ENCODE results near the gene ZMYM5. TPM values are rescaled to one million over a fixed set of nuclear protein-coding genes. Genes with fewer than 3 reads are reported as not detected.

The ZMYM5 gene
- total and polyA plus RNA-seq, 4 donors = 2.6 to 8.1 (median 5.9) TPM

- 81% methylated on average over 27 of the region's 27 CpGs for WGBS
- H3K9ac ChIP-seq (ENCODE audit: low read depth in 1 of 2, low read length in 2 of 2) = no peak overlapping the region
- no peaks in the 10 kb centered on the region for H3K4me1 ChIP-seq (ENCODE audit: control insufficient read depth in 4 of 4, insufficient read depth in 4 of 4, low read length in 3 of 4)
- no peaks in the 10 kb centered on the region for H3K27me3 ChIP-seq (ENCODE audit: control insufficient read depth in 4 of 4, insufficient read depth in 4 of 4, low read length in 3 of 4)
- H3K4me3 ChIP-seq (ENCODE audit: low read depth in 1 of 3, low read length in 3 of 3) = no peak overlapping the region
- no peaks in the 10 kb centered on the region for H3K9me3 ChIP-seq (ENCODE audit: control insufficient read depth in 4 of 4, low read length in 3 of 4)
- TF ChIP-seq, protein P1, sequence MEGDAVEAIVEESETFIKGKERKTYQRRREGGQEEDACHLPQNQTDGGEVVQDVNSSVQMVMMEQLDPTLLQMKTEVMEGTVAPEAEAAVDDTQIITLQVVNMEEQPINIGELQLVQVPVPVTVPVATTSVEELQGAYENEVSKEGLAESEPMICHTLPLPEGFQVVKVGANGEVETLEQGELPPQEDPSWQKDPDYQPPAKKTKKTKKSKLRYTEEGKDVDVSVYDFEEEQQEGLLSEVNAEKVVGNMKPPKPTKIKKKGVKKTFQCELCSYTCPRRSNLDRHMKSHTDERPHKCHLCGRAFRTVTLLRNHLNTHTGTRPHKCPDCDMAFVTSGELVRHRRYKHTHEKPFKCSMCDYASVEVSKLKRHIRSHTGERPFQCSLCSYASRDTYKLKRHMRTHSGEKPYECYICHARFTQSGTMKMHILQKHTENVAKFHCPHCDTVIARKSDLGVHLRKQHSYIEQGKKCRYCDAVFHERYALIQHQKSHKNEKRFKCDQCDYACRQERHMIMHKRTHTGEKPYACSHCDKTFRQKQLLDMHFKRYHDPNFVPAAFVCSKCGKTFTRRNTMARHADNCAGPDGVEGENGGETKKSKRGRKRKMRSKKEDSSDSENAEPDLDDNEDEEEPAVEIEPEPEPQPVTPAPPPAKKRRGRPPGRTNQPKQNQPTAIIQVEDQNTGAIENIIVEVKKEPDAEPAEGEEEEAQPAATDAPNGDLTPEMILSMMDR (IDR thresholded peaks at IDR 0.05; ENCODE audit: low read depth, low read length, missing input control) = peak; percentile 13
- peak in 1 of 2 donors; percentile 54 for TF ChIP-seq RAD21 (IDR thresholded peaks at IDR 0.05)
- no peak for TF ChIP-seq SP1 (IDR thresholded peaks at IDR 0.05)
- TF ChIP-seq NR2F2 (IDR thresholded peaks at IDR 0.05) = no peak
- H3K36me3 ChIP-seq (ENCODE audit: control insufficient read depth in 4 of 4, insufficient read depth in 3 of 4, low read depth in 1 of 4, low read length in 3 of 4) = peaks cover 0 to 15% (median 3%) of the 10 kb centered on the region in 4 donors
- no peak overlapping the region for H3K27ac ChIP-seq (ENCODE audit: low read depth in 1 of 2, low read length in 2 of 2)
- peak; percentile 82 for DNase-seq (ENCODE audit: low spot score)
Measured at GRCh38 chr13:19818223-19818842, 45.1 kb downstream of the ZMYM5 start.

DNA sequence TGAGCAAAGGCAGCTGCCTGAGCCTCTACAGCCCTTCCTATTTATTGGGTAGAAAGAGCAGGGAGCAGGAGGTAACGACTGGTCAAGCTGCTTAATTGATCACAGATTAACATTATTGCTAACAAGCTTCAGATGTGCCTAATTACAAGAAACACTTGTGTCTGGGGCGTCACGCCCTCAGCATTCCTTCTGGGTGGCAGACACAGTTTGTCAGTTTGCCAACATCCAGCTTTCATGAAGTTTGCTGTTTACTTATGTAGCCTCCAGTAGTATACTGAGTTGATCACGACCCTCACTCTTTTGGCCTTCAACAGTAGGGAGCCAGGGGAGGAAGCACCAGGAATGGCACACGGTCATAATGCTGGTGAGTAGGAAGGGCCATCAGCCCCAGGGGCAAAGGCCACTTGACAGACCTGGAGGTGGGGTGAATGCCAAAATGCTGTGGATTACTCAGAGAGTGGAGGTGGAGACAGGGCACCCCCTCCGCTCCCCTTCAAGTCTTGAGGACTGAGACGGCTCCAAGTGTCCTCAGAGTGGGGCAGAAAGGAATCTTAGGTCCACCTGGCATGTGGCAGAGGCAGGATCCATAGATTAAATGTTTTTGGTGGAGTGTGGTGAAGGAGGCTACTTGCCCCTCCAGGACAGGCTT, 45.8 kb downstream of the ZMYM5 start:
- Histone ChIP-seq H3K4me3 (ENCODE audit: low read depth in 1 of 3, low read length in 3 of 3) (no peak overlapping the region), H3K27me3 (ENCODE audit: control insufficient read depth in 4 of 4, insufficient read depth in 4 of 4, low read length in 3 of 4) (no peaks in the 10 kb centered on the region), H3K9me3 (ENCODE audit: control insufficient read depth in 4 of 4, low read length in 3 of 4) (no peaks in the 10 kb centered on the region), H3K4me1 (ENCODE audit: control insufficient read depth in 4 of 4, insufficient read depth in 4 of 4, low read length in 3 of 4) (no peaks in the 10 kb centered on the region), H3K27ac (ENCODE audit: low read depth in 1 of 2, low read length in 2 of 2) (no peak overlapping the region), H3K9ac (ENCODE audit: low read depth in 1 of 2, low read length in 2 of 2) (no peak overlapping the region), H3K36me3 (ENCODE audit: control insufficient read depth in 4 of 4, insufficient read depth in 3 of 4, low read depth in 1 of 4, low read length in 3 of 4) (peaks cover 0 to 15% (median 3%) of the 10 kb centered on the region in 4 donors)
- 88% methylated on average over 7 of the region's 7 CpGs for WGBS
- TF ChIP-seq, protein P2, sequence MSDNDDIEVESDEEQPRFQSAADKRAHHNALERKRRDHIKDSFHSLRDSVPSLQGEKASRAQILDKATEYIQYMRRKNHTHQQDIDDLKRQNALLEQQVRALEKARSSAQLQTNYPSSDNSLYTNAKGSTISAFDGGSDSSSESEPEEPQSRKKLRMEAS (IDR thresholded peaks at IDR 0.05) = no peak
- TF ChIP-seq HNF4A (conservative IDR thresholded peaks at IDR 0.05) = peak in 1 of 2 donors; percentile 46
- no peak for DNase-seq (ENCODE audit: low spot score)

DNA sequence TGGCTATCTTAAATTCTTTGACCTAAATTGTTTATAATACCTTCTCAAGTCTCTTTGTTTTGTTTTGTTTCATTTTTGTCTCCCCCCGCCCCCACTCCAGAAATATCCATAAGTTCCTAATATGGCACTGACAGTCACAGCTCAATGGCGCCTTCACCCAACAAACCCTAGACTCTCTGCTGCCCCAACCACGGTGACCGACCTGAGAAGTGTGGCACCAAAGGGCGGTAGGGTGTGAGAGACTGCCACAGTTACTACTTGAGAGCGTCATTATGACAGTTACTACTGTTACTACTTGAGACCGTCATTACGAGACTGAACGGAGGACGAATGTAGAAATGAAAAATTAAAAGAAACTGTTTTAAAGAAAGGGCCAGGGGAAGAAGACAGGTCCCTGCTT, 46.3 kb downstream of the ZMYM5 start:
- Histone ChIP-seq H3K4me1 (ENCODE audit: control insufficient read depth in 4 of 4, insufficient read depth in 4 of 4, low read length in 3 of 4) (no peaks in the 10 kb centered on the region), H3K4me3 (ENCODE audit: low read depth in 1 of 3, low read length in 3 of 3) (no peak overlapping the region), H3K9me3 (ENCODE audit: control insufficient read depth in 4 of 4, low read length in 3 of 4) (no peaks in the 10 kb centered on the region), H3K27me3 (ENCODE audit: control insufficient read depth in 4 of 4, insufficient read depth in 4 of 4, low read length in 3 of 4) (no peaks in the 10 kb centered on the region), H3K9ac (ENCODE audit: low read depth in 1 of 2, low read length in 2 of 2) (no peak overlapping the region), H3K27ac (ENCODE audit: low read depth in 1 of 2, low read length in 2 of 2) (no peak overlapping the region), H3K36me3 (ENCODE audit: control insufficient read depth in 4 of 4, insufficient read depth in 3 of 4, low read depth in 1 of 4, low read length in 3 of 4) (peaks cover 0 to 15% (median 3%) of the 10 kb centered on the region in 4 donors)
- DNase-seq (ENCODE audit: low spot score) = no peak
- 97% methylated on average over 10 of the region's 10 CpGs for WGBS
- TF ChIP-seq HNF4A (conservative IDR thresholded peaks at IDR 0.05) = no peak
- TF ChIP-seq, protein P2 (IDR thresholded peaks at IDR 0.05) = no peak
- TF ChIP-seq ZBTB33 (IDR thresholded peaks at IDR 0.05) = no peak
- no peak for TF ChIP-seq TAF1 (conservative IDR thresholded peaks at IDR 0.05)
- no peak for TF ChIP-seq SP1 (IDR thresholded peaks at IDR 0.05)
- no peak for TF ChIP-seq FOXA1 (IDR thresholded peaks at IDR 0.05)
- TF ChIP-seq JUND (IDR thresholded peaks at IDR 0.05) = no peak
- no peak for TF ChIP-seq HNF4G (IDR thresholded peaks at IDR 0.05)
- TF ChIP-seq FOXA2 (IDR thresholded peaks at IDR 0.05) = no peak
- TF ChIP-seq, protein P1 (IDR thresholded peaks at IDR 0.05; ENCODE audit: low read depth, low read length, missing input control) = no peak
- TF ChIP-seq RAD21 (IDR thresholded peaks at IDR 0.05) = no peak
- no peak for TF ChIP-seq EGR1 (IDR thresholded peaks at IDR 0.05; ENCODE audit: low read depth in 2 of 2)
- TF ChIP-seq RXRA (IDR thresholded peaks at IDR 0.05) = no peak
- no peak for TF ChIP-seq GABPA (IDR thresholded peaks at IDR 0.05 in 1 of 2, conservative IDR thresholded peaks at IDR 0.05 in 1 of 2)
- TF ChIP-seq REST (IDR thresholded peaks at IDR 0.05) = no peak
- no peak for TF ChIP-seq NR2F2 (IDR thresholded peaks at IDR 0.05)
